HCT116 (cell line): ENCODE measurements around the gene CENPU. TPM values are rescaled to one million over a fixed set of nuclear protein-coding genes. Genes with fewer than 3 reads are reported as not detected.

ENCODE experiments used
- ATAC-seq: fragments of 200-7000 bp; cut with Tn5 transposase; 2 replicates; pipeline ENCODE4 v1.9.1; 2020; ENCODE audit warnings: mild to moderate bottlenecking, moderate library complexity
- BruUV-seq: library from RNA; stranded (reverse); fragments of 400-500 nt; replicated peaks from 2 replicates; lab custom pipeline; 2021; lab: Mats Ljungman, UMichigan
- CTCF ChIA-PET: fragments of 300-600 bp; sonication (Branson Sonifier 250); formaldehyde crosslinking; loops from one replicate; lab custom pipeline; 2021; ENCODE audit warnings: antibody characterized with exemption; lab: Charles Lee
- POLR2A ChIA-PET: fragments of 300-600, 350-600 bp; sonication (Branson Sonifier 250); formaldehyde crosslinking; loops from one replicate; lab custom pipeline; 2021; ENCODE audit warnings: antibody characterized with exemption; lab: Charles Lee
- RAD21 ChIA-PET, 2 experiments: fragments of 300-600 bp; sonication (Branson Sonifier 250); formaldehyde crosslinking; loops; one replicate each; lab custom pipeline; 2023; ENCODE audit warnings: low total read pairs in 2 of 2; ENCODE audit not compliant: uncharacterized antibody in 2 of 2, unreplicated experiment in 2 of 2, low non-redundant PET in 1 of 2; lab: Charles Lee
- DNase-seq: peaks from one replicate; pipeline ENCODE4 v3.0.0-alpha.2; 2010; ENCODE audit warnings: low read depth, low spot score
- H2AFZ ChIP-seq: fragments of 200-600 bp; shearing (Covaris generic), sonication (generic); 2 replicates; pipeline ENCODE4 v1.6.1; 2017; ENCODE audit warnings: low read depth, mixed run types, mixed read lengths, antibody characterized with exemption, low read length; ENCODE audit not compliant: poor library complexity, severe bottlenecking
- H3K27ac ChIP-seq: 2 replicates; pipeline ENCODE4 v1.5.1; 2012; ENCODE audit warnings: low read depth, low read length
- H3K27me3 ChIP-seq: fragments of 200-600 bp; sonication (generic); 2 replicates; pipeline ENCODE4 v1.6.1; 2016; ENCODE audit warnings: mixed run types, low read length, mixed read lengths; ENCODE audit not compliant: insufficient read depth
- H3K36me3 ChIP-seq, 2 experiments: fragments of 200-500 bp in 1 of 2; fragments of 200-600 bp in 1 of 2; sonication (Bioruptor generic) in 1 of 2; sonication (generic) in 1 of 2; 2 replicates each; pipeline versions ENCODE4 v1.5.1 to v1.6.1; 2014 to 2016; ENCODE audit warnings: low read length in 2 of 2, inconsistent platforms in 1 of 2, mixed read lengths in 1 of 2, mixed run types in 1 of 2; ENCODE audit not compliant: insufficient read depth in 2 of 2, control insufficient read depth in 1 of 2
- H3K4me1 ChIP-seq, 2 experiments: fragments of 200-600 bp in 1 of 2; sonication (generic) in 1 of 2; 2 replicates each; pipeline versions ENCODE4 v1.5.1 to v1.6.1; 2012 to 2017; ENCODE audit warnings: low read length in 2 of 2, inconsistent platforms in 1 of 2, mild to moderate bottlenecking in 1 of 2, mixed read lengths in 1 of 2, mixed run types in 1 of 2, moderate library complexity in 1 of 2; ENCODE audit not compliant: insufficient read depth in 2 of 2, control insufficient read depth in 1 of 2
- H3K4me2 ChIP-seq: fragments of 200-600 bp; sonication (generic); 2 replicates; pipeline ENCODE4 v1.6.1; 2017; ENCODE audit warnings: mixed run types, low read length, mixed read lengths
- H3K4me3 ChIP-seq, 2 experiments: fragments of 200-600 bp in 1 of 2; sonication (generic) in 1 of 2; replicated peaks in 1 of 2; 2 replicates each; pipeline ENCODE4 v1.5.1; 2011 to 2016; ENCODE audit warnings: low read length in 2 of 2, control low read depth in 1 of 2, low read depth in 1 of 2, mild to moderate bottlenecking in 1 of 2, mixed read lengths in 1 of 2, mixed run types in 1 of 2
- H3K79me2 ChIP-seq: fragments of 200-600 bp; sonication (generic); 2 replicates; pipeline ENCODE4 v1.6.1; 2017; ENCODE audit warnings: mild to moderate bottlenecking, mixed run types, low read length, moderate library complexity, mixed read lengths; ENCODE audit not compliant: insufficient read depth
- H3K9ac ChIP-seq: fragments of 200-600 bp; sonication (generic); 2 replicates; pipeline ENCODE4 v1.6.1; 2016; ENCODE audit warnings: low read length, mixed read lengths
- H3K9me2 ChIP-seq: fragments of 200-600 bp; sonication (generic), shearing (Covaris generic); 2 replicates; pipeline ENCODE4 v1.6.1; 2017; ENCODE audit warnings: mixed run types, mild to moderate bottlenecking, moderate library complexity; ENCODE audit not compliant: insufficient read depth
- H3K9me3 ChIP-seq, 2 experiments: fragments of 200-500 bp in 1 of 2; fragments of 200-600 bp in 1 of 2; sonication (Bioruptor generic) in 1 of 2; sonication (generic) in 1 of 2; 2 replicates each; pipeline ENCODE4 v1.6.1; 2014 to 2017; ENCODE audit warnings: low read length in 2 of 2, mixed read lengths in 2 of 2, inconsistent platforms in 1 of 2, low read depth in 1 of 2, mild to moderate bottlenecking in 1 of 2, mixed run types in 1 of 2, moderate library complexity in 1 of 2; ENCODE audit not compliant: control insufficient read depth in 1 of 2, insufficient read depth in 1 of 2
- H4K20me1 ChIP-seq: fragments of 200-600 bp; sonication (generic), shearing (Covaris generic); 2 replicates; pipeline ENCODE4 v1.6.1; 2017; ENCODE audit warnings: mixed run types, mild to moderate bottlenecking, moderate library complexity; ENCODE audit not compliant: insufficient read depth
- CEBPB ChIP-seq: IDR thresholded peaks from 2 replicates; pipeline ENCODE4 v1.6.1; 2012; ENCODE audit warnings: low read depth
- EGR1 ChIP-seq: IDR thresholded peaks from 2 replicates; pipeline ENCODE4 v1.6.1; 2012; ENCODE audit warnings: low read depth
- EZH2 ChIP-seq: fragments of 200-600 bp; sonication (generic); IDR thresholded peaks from 2 replicates; pipeline ENCODE4 v1.6.1; 2017; ENCODE audit warnings: antibody characterized with exemption, mixed run types
- EZH2phosphoT487 ChIP-seq: fragments of 200-600 bp; IDR thresholded peaks from 2 replicates; pipeline ENCODE4 v1.6.1; 2018; ENCODE audit warnings: antibody characterized with exemption, borderline replicate concordance
- FOSL1 ChIP-seq: IDR thresholded peaks from 2 replicates; pipeline ENCODE4 v1.6.1; 2012; ENCODE audit warnings: low read depth
- JUND ChIP-seq: IDR thresholded peaks from 2 replicates; pipeline ENCODE4 v1.6.1; 2012
- MAX ChIP-seq: IDR thresholded peaks from 2 replicates; pipeline ENCODE4 v1.6.1; 2012
- RAD21 ChIP-seq: IDR thresholded peaks from 2 replicates; pipeline ENCODE4 v1.6.1; 2012; ENCODE audit warnings: low read depth, mild to moderate bottlenecking
- REST ChIP-seq: IDR thresholded peaks from 2 replicates; pipeline ENCODE4 v1.6.1; 2012; ENCODE audit warnings: low read depth
- SIN3A ChIP-seq: IDR thresholded peaks from 2 replicates; pipeline ENCODE4 v1.6.1; 2012; ENCODE audit warnings: low read depth
- TCF7L2 ChIP-seq: IDR thresholded peaks from 2 replicates; pipeline ENCODE4 v1.7.0; 2011; ENCODE audit warnings: borderline replicate concordance, inconsistent platforms; ENCODE audit not compliant: insufficient read depth, insufficient read length; ENCODE audit errors: extremely low read depth
- ZFX ChIP-seq: fragments of 450-650 bp; IDR thresholded peaks from 2 replicates; pipeline ENCODE4 v1.6.1; 2017
- intact Hi-C: fragments of 100-400 bp; cut with micrococcal nuclease; formaldehyde crosslinking; loops from 2 replicates; pipeline ENCODE4 v1.10.0; 2022
- total RNA-seq: library from RNA; stranded (reverse); gene quantifications from one replicate; pipeline ENCODE4 v1.2.1, GENCODE V29; 2021; ENCODE audit not compliant: unreplicated experiment
- TF ChIP-seq, protein P1 (sequence below), 3 experiments: fragments of 200-600 bp in 1 of 3; sonication (generic) in 1 of 3; IDR thresholded peaks in 2 of 3; conservative IDR thresholded peaks in 1 of 3; 2 replicates each; pipeline ENCODE4 v1.5.1; 2012 to 2017; ENCODE audit warnings: low read depth in 2 of 3, low read length in 2 of 3, antibody characterized with exemption in 1 of 3, borderline replicate concordance in 1 of 3, control low read depth in 1 of 3, mild to moderate bottlenecking in 1 of 3, mixed read lengths in 1 of 3, mixed run types in 1 of 3, moderate library complexity in 1 of 3; ENCODE audit not compliant: insufficient read depth in 1 of 3
- TF ChIP-seq, protein P2 (sequence below): IDR thresholded peaks from 2 replicates; pipeline ENCODE4 v1.6.1; 2012

The CENPU gene
- total RNA-seq, 1 experiment from 2014 or later, result 28.2 TPM

DNA sequence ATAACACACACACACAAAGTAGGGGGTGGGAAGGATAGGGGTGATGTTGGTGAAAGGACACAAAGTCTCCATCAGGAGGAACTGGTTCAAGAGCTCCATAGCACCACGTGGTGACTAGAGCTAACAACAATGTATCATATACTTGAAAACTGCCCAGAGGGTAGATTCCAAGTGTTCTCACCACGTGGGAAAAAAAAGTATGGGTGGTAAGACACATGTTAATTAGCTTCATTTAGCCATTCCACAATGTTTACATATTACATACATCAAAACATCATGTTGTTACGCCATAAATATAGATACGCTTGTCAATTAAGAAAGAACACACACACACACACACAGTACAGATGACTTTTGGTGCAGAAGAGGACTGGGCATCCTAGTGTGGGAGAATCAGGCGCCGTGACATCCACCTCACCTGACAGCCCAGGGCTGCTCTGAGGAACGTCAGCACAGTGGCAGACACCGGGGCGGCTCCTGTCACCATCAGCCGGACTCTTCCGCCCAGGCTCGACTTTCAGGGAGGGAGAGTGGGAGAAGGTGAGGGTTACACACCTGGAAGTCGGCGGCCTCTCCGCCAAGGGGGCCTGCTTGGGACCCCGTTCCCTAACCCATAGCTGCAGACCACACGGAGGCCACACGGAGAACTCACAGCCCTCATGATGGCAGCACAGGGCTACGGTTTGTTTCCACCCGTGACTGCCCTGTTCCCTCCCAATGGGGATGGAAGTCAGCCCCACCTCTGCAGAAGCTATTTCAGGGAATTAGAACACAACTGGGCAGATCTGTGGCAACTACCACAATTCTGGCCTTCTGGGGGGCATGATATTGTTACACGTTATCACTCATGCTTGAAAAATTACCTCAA lies 31.8 kb upstream of the CENPU start:
- H3K9ac ChIP-seq, result no peak overlapping the region
- H3K9me2 ChIP-seq, result no peaks in the 10 kb centered on the region
- H3K4me1 ChIP-seq, result no peaks in the 10 kb centered on the region
- no TSS peak for BruUV-seq
- DNase-seq (no peak), ATAC-seq (no peak; the same call in 1 of the 2 replicates)
- ChIA-PET RAD21 (interaction anchor here in 1 of 2 experiments (0.7 kb wide), 1 partner anchor 94 kb away, joined by 3 read pairs; no protein-coding TSS in a partner anchor), CTCF (no interaction called here), POLR2A (no interaction called here)
- no peak overlapping the region for H2AFZ ChIP-seq
- no peak for TF ChIP-seq EZH2
- peak; percentile 40; the same call in 1 of the 2 replicates for TF ChIP-seq RAD21
- no peak for TF ChIP-seq EZH2phosphoT487
- intact Hi-C loops, result no loop called here
- H3K27ac ChIP-seq, result no peak overlapping the region
- no peaks in the 10 kb centered on the region for H3K36me3 ChIP-seq
- H3K9me3 ChIP-seq, result no peaks in the 10 kb centered on the region
- no peaks in the 10 kb centered on the region for H4K20me1 ChIP-seq
- no peak overlapping the region for H3K4me2 ChIP-seq
- H3K27me3 ChIP-seq, result no peaks in the 10 kb centered on the region
- no peaks in the 10 kb centered on the region for H3K79me2 ChIP-seq
- H3K4me3 ChIP-seq, result no peak overlapping the region

DNA sequence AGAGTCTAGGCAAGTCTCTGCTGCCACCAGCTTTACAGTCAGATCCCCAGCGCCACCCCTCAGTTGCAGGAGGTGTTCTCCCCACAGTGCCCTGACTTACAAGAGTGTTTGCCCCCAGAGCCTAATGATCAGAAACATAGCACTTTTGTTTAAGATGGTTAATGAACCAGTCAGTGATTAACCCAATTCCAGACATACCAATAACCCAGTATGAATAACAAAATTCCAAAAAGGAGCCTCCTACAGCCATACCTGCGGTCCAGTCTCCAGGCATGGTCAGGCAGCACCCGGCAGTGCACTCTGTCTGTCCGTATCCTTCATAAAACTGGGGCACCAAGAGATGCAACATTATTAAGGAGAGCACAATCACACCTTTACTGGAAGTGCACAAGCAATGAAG lies 30.7 kb upstream of the CENPU start:
- Histone ChIP-seq H3K9ac (no peak overlapping the region), H3K27ac (no peak overlapping the region), H3K27me3 (no peaks in the 10 kb centered on the region), H3K79me2 (no peaks in the 10 kb centered on the region), H4K20me1 (no peaks in the 10 kb centered on the region), H3K4me2 (no peak overlapping the region), H3K4me1 (no peaks in the 10 kb centered on the region), H3K4me3 (no peak overlapping the region), H3K36me3 (no peaks in the 10 kb centered on the region), H3K9me3 (no peaks in the 10 kb centered on the region), H2AFZ (no peak overlapping the region), H3K9me2 (no peaks in the 10 kb centered on the region)
- intact Hi-C loops, result no loop called here
- DNase-seq (no peak), ATAC-seq (no peak)
- RAD21 ChIA-PET, result no interaction called here
- no TSS peak for BruUV-seq
- CTCF ChIA-PET, result no interaction called here
- POLR2A ChIA-PET, result no interaction called here
- TF ChIP-seq, protein P1, sequence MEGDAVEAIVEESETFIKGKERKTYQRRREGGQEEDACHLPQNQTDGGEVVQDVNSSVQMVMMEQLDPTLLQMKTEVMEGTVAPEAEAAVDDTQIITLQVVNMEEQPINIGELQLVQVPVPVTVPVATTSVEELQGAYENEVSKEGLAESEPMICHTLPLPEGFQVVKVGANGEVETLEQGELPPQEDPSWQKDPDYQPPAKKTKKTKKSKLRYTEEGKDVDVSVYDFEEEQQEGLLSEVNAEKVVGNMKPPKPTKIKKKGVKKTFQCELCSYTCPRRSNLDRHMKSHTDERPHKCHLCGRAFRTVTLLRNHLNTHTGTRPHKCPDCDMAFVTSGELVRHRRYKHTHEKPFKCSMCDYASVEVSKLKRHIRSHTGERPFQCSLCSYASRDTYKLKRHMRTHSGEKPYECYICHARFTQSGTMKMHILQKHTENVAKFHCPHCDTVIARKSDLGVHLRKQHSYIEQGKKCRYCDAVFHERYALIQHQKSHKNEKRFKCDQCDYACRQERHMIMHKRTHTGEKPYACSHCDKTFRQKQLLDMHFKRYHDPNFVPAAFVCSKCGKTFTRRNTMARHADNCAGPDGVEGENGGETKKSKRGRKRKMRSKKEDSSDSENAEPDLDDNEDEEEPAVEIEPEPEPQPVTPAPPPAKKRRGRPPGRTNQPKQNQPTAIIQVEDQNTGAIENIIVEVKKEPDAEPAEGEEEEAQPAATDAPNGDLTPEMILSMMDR (IDR thresholded peaks at IDR 0.05 in 2 of 3, conservative IDR thresholded peaks at IDR 0.05 in 1 of 3; ENCODE audit: borderline replicate concordance in 1 of 3, insufficient read depth in 1 of 3, low read depth in 2 of 3, low read length in 2 of 3), result no peak
- TF ChIP-seq EZH2, result no peak
- TF ChIP-seq JUND, result no peak
- no peak for TF ChIP-seq ZFX
- no peak for TF ChIP-seq TCF7L2
- no peak for TF ChIP-seq SIN3A
- no peak for TF ChIP-seq CEBPB
- no peak for TF ChIP-seq MAX
- no peak for TF ChIP-seq REST
- TF ChIP-seq FOSL1, result no peak
- no peak for TF ChIP-seq RAD21
- no peak for TF ChIP-seq EZH2phosphoT487
- no peak for TF ChIP-seq EGR1
- TF ChIP-seq, protein P2, sequence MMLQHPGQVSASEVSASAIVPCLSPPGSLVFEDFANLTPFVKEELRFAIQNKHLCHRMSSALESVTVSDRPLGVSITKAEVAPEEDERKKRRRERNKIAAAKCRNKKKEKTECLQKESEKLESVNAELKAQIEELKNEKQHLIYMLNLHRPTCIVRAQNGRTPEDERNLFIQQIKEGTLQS, result no peak
